Keratinocyte (primary cell): Measurements from ENCODE around the gene ELP5.

ENCODE experiments used
- CTCF ChIP-seq, 3 experiments: IDR thresholded peaks in 1 of 3; conservative IDR thresholded peaks in 1 of 3; optimal IDR thresholded peaks in 1 of 3; 2 replicates in 2 of 3; 3 replicates in 1 of 3; pipeline versions ENCODE3 to v1.5.1; 2011; ENCODE audit warnings: low read length in 3 of 3, mild to moderate bottlenecking in 3 of 3, moderate library complexity in 2 of 3, control low read depth in 1 of 3, inconsistent platforms in 1 of 3; ENCODE audit not compliant: insufficient read depth in 2 of 3; ENCODE audit errors: extremely low read depth in 1 of 3
- EZH2 ChIP-seq: IDR thresholded peaks from one replicate; pipeline ENCODE4 v1.6.1; 2012; ENCODE audit warnings: inconsistent platforms, mild to moderate bottlenecking, low read length, moderate library complexity

- TF ChIP-seq EZH2 = no peak
- TF ChIP-seq CTCF (optimal IDR thresholded peaks at IDR 0.05 in 1 of 3, IDR thresholded peaks at IDR 0.05 in 1 of 3, conservative IDR thresholded peaks at IDR 0.05 in 1 of 3; ENCODE audit: extremely low read depth in 1 of 3, insufficient read depth in 2 of 3, low read length in 3 of 3) = no peak
Measured at GRCh38 chr17:7260151-7260550, 8.1 kb downstream of the ELP5 start.
